HL-60/S4 treated with retinoic acid at 250 ng/mL for 4 days and 3 days (cell line): ENCODE data around the gene ACO1.

Source experiments
- in situ Hi-C: fragments of 300-500 bp; cut with MboI; formaldehyde crosslinking; loops from 2 replicates; pipeline ENCODE4 v1.7.0; 2022; ENCODE audit warnings: low sequenced_read_pairs

ACO1 gene

GRCh38 chr9:32413424-32413823 lies 29.0 kb downstream of the ACO1 start:
- in situ Hi-C loops, result loop anchor here (25.0 kb wide), 1 partner anchor 574 kb away; no protein-coding TSS in a partner anchor

GRCh38 chr9:32414856-32415255 lies 30.4 kb downstream of the ACO1 start:
- in situ Hi-C loops, result loop anchor here (25.0 kb wide), 1 partner anchor 572 kb away; no protein-coding TSS in a partner anchor

GRCh38 chr9:32419921-32420320 lies 35.5 kb downstream of the ACO1 start:
- in situ Hi-C loops, result loop anchor here (25.0 kb wide), 1 partner anchor 567 kb away; no protein-coding TSS in a partner anchor

- in situ Hi-C loops, result loop anchor here (25.0 kb wide), 1 partner anchor 565 kb away; no protein-coding TSS in a partner anchor
Observed at GRCh38 chr9:32422237-32422806, 37.9 kb downstream of the ACO1 start.

GRCh38 chr9:32423371-32423770 lies 38.9 kb downstream of the ACO1 start:
- in situ Hi-C loops, result loop anchor here (25.0 kb wide), 1 partner anchor 564 kb away; no protein-coding TSS in a partner anchor

- in situ Hi-C loops, result loop anchor here (25.0 kb wide), 1 partner anchor 563 kb away; no protein-coding TSS in a partner anchor
Observed at GRCh38 chr9:32424616-32425015, 40.2 kb downstream of the ACO1 start.

- in situ Hi-C loops, result no loop called here
Observed at GRCh38 chr9:32426278-32426939, 42.0 kb downstream of the ACO1 start.

GRCh38 chr9:32427111-32427873 lies 42.8 kb downstream of the ACO1 start:
- in situ Hi-C loops, result no loop called here

- in situ Hi-C loops, result no loop called here
Observed at GRCh38 chr9:32430720-32431119, 46.3 kb downstream of the ACO1 start.

- in situ Hi-C loops, result no loop called here
Observed at GRCh38 chr9:32431196-32431595, 46.8 kb downstream of the ACO1 start.

- in situ Hi-C loops, result no loop called here
Observed at GRCh38 chr9:32431940-32432555, 47.6 kb downstream of the ACO1 start.

GRCh38 chr9:32434892-32435291 lies 50.4 kb downstream of the ACO1 start:
- in situ Hi-C loops, result no loop called here

- in situ Hi-C loops, result no loop called here
Observed at GRCh38 chr9:32441678-32442077, 57.2 kb downstream of the ACO1 start.

GRCh38 chr9:32442433-32442832 lies 58.0 kb downstream of the ACO1 start:
- in situ Hi-C loops, result no loop called here

GRCh38 chr9:32449969-32450368 lies 65.5 kb downstream of the ACO1 start:
- in situ Hi-C loops, result no loop called here

- in situ Hi-C loops, result no loop called here
Observed at GRCh38 chr9:32454280-32454679, 69.8 kb downstream of the ACO1 start.

GRCh38 chr9:32455738-32456137 lies 71.3 kb downstream of the ACO1 start:
- in situ Hi-C loops, result no loop called here

GRCh38 chr9:32456564-32456963 lies 72.1 kb downstream of the ACO1 start:
- in situ Hi-C loops, result no loop called here

GRCh38 chr9:32463500-32464293 lies 79.3 kb downstream of the ACO1 start:
- in situ Hi-C loops, result no loop called here

GRCh38 chr9:32468740-32469139 lies 84.3 kb downstream of the ACO1 start:
- in situ Hi-C loops, result no loop called here
